ENCODE measurements around the gene ETHE1.
"Not testable (repeated sequence)": the region's sequence is repeated elsewhere in the genome, so short reads cannot be mapped to it uniquely, and the experiment has no call there.

ETHE1 gene

GRCh38 chr19:43523696-43524095 is 3.3 kb downstream of the ETHE1 start:
- peaks cover 30% of the 10 kb centered on the region for H3K4me1 Mint-ChIP-seq (ENCODE audit: low read depth)
- H3K27ac Mint-ChIP-seq; H3K27me3 Mint-ChIP-seq (ENCODE audit: low read depth); H3K36me3 Mint-ChIP-seq (ENCODE audit: low read depth); H3K9me3 Mint-ChIP-seq; DNase-seq (ENCODE audit: low spot score); H3K4me3 Mint-ChIP-seq: not testable (repeated sequence)

DNA sequence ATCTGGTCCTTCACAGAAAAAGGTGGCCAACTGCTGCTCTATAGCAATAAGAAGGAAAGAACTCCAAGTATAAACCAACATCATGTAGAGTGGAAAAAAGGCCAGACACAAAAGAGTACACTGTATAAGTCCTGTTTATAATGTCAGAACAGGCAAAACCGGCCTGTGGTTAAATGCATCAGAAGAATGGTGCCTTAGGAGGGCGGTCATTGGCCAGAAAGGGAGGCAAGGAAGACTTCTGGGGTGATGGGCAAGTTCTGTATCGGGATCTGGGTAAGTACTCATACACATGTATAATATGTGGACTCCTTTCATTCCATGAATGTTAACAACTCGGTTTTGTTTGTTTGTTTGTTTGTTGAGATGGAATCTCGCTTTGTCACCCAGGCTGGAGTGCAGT is 4.1 kb downstream of the ETHE1 start:
- Mint-ChIP-seq H3K4me3 (no peak overlapping the region), H3K36me3 (ENCODE audit: low read depth) (peaks cover 11% of the 10 kb centered on the region), H3K27ac (no peak overlapping the region), H3K27me3 (ENCODE audit: low read depth) (no peaks in the 10 kb centered on the region), H3K4me1 (ENCODE audit: low read depth) (peaks cover 30% of the 10 kb centered on the region), H3K9me3 (no peaks in the 10 kb centered on the region)
- DNase-seq (ENCODE audit: low spot score): no peak

GRCh38 chr19:43519436-43520088 is 7.4 kb downstream of the ETHE1 start:
- peak overlapping the region; percentile 17 for H3K27ac Mint-ChIP-seq
- peak; percentile 67 for DNase-seq (ENCODE audit: low spot score)
- no peaks in the 10 kb centered on the region for H3K9me3 Mint-ChIP-seq
- H3K4me1 Mint-ChIP-seq (ENCODE audit: low read depth): peaks cover 14% of the 10 kb centered on the region
- H3K4me3 Mint-ChIP-seq: no peak overlapping the region
- H3K36me3 Mint-ChIP-seq (ENCODE audit: low read depth): peaks cover 15% of the 10 kb centered on the region
- H3K27me3 Mint-ChIP-seq (ENCODE audit: low read depth): no peaks in the 10 kb centered on the region

- no peak overlapping the region for H3K4me3 Mint-ChIP-seq
- no peaks in the 10 kb centered on the region for H3K9me3 Mint-ChIP-seq
- H3K36me3 Mint-ChIP-seq (ENCODE audit: low read depth): peaks cover 19% of the 10 kb centered on the region
- H3K27ac Mint-ChIP-seq: peak overlapping the region; percentile 19
- H3K4me1 Mint-ChIP-seq (ENCODE audit: low read depth): peaks cover 10% of the 10 kb centered on the region
- H3K27me3 Mint-ChIP-seq (ENCODE audit: low read depth): no peaks in the 10 kb centered on the region
- DNase-seq (ENCODE audit: low spot score): no peak
Observed at GRCh38 chr19:43518051-43518450, 8.9 kb downstream of the ETHE1 start.

- H3K36me3 Mint-ChIP-seq (ENCODE audit: low read depth): peaks cover 40% of the 10 kb centered on the region
- not testable (repeated sequence) for H3K4me3 Mint-ChIP-seq
Observed at GRCh38 chr19:43512399-43512798, 14.6 kb downstream of the ETHE1 start.

GRCh38 chr19:43511324-43511723 is 15.7 kb downstream of the ETHE1 start:
- no peaks in the 10 kb centered on the region for H3K4me1 Mint-ChIP-seq (ENCODE audit: low read depth)
- no peak for DNase-seq (ENCODE audit: low spot score)
- peaks cover 39% of the 10 kb centered on the region for H3K36me3 Mint-ChIP-seq (ENCODE audit: low read depth)
- no peak overlapping the region for H3K4me3 Mint-ChIP-seq
- H3K9me3 Mint-ChIP-seq: no peaks in the 10 kb centered on the region
- H3K27ac Mint-ChIP-seq: no peak overlapping the region
- H3K27me3 Mint-ChIP-seq (ENCODE audit: low read depth): no peaks in the 10 kb centered on the region

More at GRCh38 chr19:43512399-43512798, 14.6 kb downstream of the ETHE1 start:
- H3K27ac Mint-ChIP-seq; H3K9me3 Mint-ChIP-seq; H3K27me3 Mint-ChIP-seq (ENCODE audit: low read depth); H3K4me1 Mint-ChIP-seq (ENCODE audit: low read depth); DNase-seq (ENCODE audit: low spot score): not testable (repeated sequence)

GRCh38 chr19:43510713-43511112 is 16.3 kb downstream of the ETHE1 start:
- H3K27ac Mint-ChIP-seq: no peak overlapping the region
- peaks cover 5% of the 10 kb centered on the region for H3K4me1 Mint-ChIP-seq (ENCODE audit: low read depth)
- H3K27me3 Mint-ChIP-seq (ENCODE audit: low read depth): no peaks in the 10 kb centered on the region
- H3K4me3 Mint-ChIP-seq: no peak overlapping the region
- peaks cover 44% of the 10 kb centered on the region for H3K36me3 Mint-ChIP-seq (ENCODE audit: low read depth)
- no peaks in the 10 kb centered on the region for H3K9me3 Mint-ChIP-seq
- DNase-seq (ENCODE audit: low spot score): no peak

DNA sequence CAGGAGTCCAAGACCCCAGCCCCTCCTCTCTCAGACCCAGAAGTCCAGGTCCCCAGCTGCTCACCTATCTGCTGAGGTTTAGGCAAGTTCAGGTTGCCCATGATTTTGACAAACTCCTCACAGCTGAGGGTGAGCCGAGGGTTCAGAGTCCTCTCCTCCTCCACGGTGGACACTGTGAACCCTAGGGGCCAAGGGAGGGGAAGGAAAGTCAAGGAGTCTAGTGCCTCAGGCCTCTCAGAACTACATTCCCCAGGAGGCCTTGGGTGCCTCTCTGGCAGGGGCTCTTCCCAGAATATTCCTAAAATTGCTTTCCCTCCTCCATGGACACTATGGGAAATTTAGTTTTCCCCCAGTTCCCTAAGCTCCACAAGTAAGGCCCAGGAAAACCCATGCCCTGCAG is 19.1 kb downstream of the ETHE1 start:
- H3K4me3 Mint-ChIP-seq: no peak overlapping the region
- peaks cover 40% of the 10 kb centered on the region for H3K36me3 Mint-ChIP-seq (ENCODE audit: low read depth)
- no peaks in the 10 kb centered on the region for H3K27me3 Mint-ChIP-seq (ENCODE audit: low read depth)
- H3K27ac Mint-ChIP-seq: peak overlapping the region; percentile 62
- no peak for DNase-seq (ENCODE audit: low spot score)
- no peaks in the 10 kb centered on the region for H3K9me3 Mint-ChIP-seq
- H3K4me1 Mint-ChIP-seq (ENCODE audit: low read depth): peaks cover 20% of the 10 kb centered on the region

DNA sequence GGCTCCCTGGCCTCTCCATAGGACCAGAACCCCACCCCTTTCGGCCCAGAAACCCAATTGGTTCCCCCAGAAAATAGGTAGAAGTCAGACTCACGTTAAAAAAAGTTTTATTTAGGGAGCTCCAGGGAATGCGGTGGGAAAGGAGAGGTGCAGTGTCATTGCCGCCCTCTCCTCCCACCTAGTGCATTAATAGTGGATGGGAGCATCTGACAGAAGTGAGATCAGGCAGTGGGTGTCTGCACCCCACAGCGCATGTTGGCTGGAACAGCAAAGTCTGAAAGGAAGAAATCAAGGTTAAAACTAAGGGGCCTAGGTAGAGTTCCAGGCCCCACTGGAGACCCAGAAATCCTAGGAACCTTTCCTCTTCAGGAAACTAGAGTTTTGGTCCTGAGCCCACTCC is 20.4 kb downstream of the ETHE1 start:
- DNase-seq (ENCODE audit: low spot score): no peak
- no peaks in the 10 kb centered on the region for H3K9me3 Mint-ChIP-seq
- no peak overlapping the region for H3K4me3 Mint-ChIP-seq
- peaks cover 36% of the 10 kb centered on the region for H3K36me3 Mint-ChIP-seq (ENCODE audit: low read depth)
- H3K4me1 Mint-ChIP-seq (ENCODE audit: low read depth): peaks cover 25% of the 10 kb centered on the region
- H3K27me3 Mint-ChIP-seq (ENCODE audit: low read depth): no peaks in the 10 kb centered on the region
- peak overlapping the region; percentile 36 for H3K27ac Mint-ChIP-seq

GRCh38 chr19:43505941-43506340 is 21.1 kb downstream of the ETHE1 start:
- peaks cover 25% of the 10 kb centered on the region for H3K4me1 Mint-ChIP-seq (ENCODE audit: low read depth)
- H3K27ac Mint-ChIP-seq: peak overlapping the region; percentile 84
- no peaks in the 10 kb centered on the region for H3K9me3 Mint-ChIP-seq
- H3K4me3 Mint-ChIP-seq: peak overlapping the region; percentile 50
- no peaks in the 10 kb centered on the region for H3K27me3 Mint-ChIP-seq (ENCODE audit: low read depth)
- peaks cover 32% of the 10 kb centered on the region for H3K36me3 Mint-ChIP-seq (ENCODE audit: low read depth)
- DNase-seq (ENCODE audit: low spot score): no peak

GRCh38 chr19:43505186-43505456 is 21.9 kb downstream of the ETHE1 start:
- no peak for DNase-seq (ENCODE audit: low spot score)
- Mint-ChIP-seq H3K4me1 (ENCODE audit: low read depth) (peaks cover 27% of the 10 kb centered on the region), H3K36me3 (ENCODE audit: low read depth) (peaks cover 28% of the 10 kb centered on the region), H3K27ac (peak overlapping the region; percentile 78), H3K4me3 (peak overlapping the region; percentile 14), H3K9me3 (no peaks in the 10 kb centered on the region), H3K27me3 (ENCODE audit: low read depth) (no peaks in the 10 kb centered on the region)

- DNase-seq (ENCODE audit: low spot score): no peak
- peak within 1 kb of the TSS; percentile 98 for H3K27ac Mint-ChIP-seq
- no peaks in the 10 kb centered on the region for H3K9me3 Mint-ChIP-seq
- peak within 1 kb of the TSS; percentile 87 for H3K4me3 Mint-ChIP-seq
- H3K36me3 Mint-ChIP-seq (ENCODE audit: low read depth): peaks cover 24% of the 10 kb centered on the region
- peaks cover 27% of the 10 kb centered on the region for H3K4me1 Mint-ChIP-seq (ENCODE audit: low read depth)
- H3K27me3 Mint-ChIP-seq (ENCODE audit: low read depth): no peaks in the 10 kb centered on the region
Observed at GRCh38 chr19:43504426-43505185, 22.4 kb downstream of the ETHE1 start, which contains the start of gene PHLDB3. TSS of gene PHLDB3 (minus strand) at chr19:43504746. CDS start at chr19:43504118, 628 bp downstream.

GRCh38 chr19:43503501-43504425 is 23.2 kb downstream of the ETHE1 start:
- peak; percentile 96 for DNase-seq (ENCODE audit: low spot score)
- H3K36me3 Mint-ChIP-seq (ENCODE audit: low read depth): peaks cover 21% of the 10 kb centered on the region
- peak overlapping the region; percentile 98 for H3K27ac Mint-ChIP-seq
- peaks cover 27% of the 10 kb centered on the region for H3K4me1 Mint-ChIP-seq (ENCODE audit: low read depth)
- no peaks in the 10 kb centered on the region for H3K27me3 Mint-ChIP-seq (ENCODE audit: low read depth)
- no peaks in the 10 kb centered on the region for H3K9me3 Mint-ChIP-seq
- H3K4me3 Mint-ChIP-seq: peak overlapping the region; percentile 87

Data from T-helper 2 cell treated with Interferon-gamma antibody and Interleukin-4, amounts not matched to agents 5 μg/mL and 100 μg/mL, for 36 hours (primary cell).